GM18858 (cell line): ENCODE data around the gene GABBR2.

Experiments
- ATAC-seq: cut with Tn5 transposase; IDR thresholded peaks from one replicate; pipeline ENCODE4 v1.9.1; 2021; ENCODE audit not compliant: unreplicated experiment

GABBR2 gene

DNA sequence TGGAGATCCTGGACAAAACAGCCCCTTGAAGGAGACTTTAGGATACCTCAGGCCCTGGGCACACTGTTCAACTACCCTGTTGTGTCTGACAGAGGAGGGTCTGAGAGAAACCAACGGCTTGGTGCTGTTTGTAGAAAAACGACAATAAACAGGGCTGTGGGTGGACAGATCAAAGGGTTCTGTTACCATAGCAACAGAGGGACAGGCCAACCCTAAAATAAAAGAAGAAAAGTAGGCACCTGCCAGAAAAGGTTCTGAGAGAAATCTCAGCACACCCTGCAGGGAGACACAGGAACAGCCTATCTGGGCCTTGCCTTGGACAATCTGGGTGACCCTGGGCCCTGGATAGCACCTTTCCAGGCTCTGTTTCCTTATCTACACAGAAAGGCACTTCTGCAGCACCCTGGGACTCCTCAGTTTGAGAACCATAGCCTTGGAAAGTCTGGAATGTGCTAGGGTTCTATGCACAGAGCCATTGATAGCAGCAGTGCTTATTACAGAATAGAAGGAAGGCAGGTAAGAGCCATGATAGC is 348.5 kb downstream of the GABBR2 start:
- no peak for ATAC-seq

DNA sequence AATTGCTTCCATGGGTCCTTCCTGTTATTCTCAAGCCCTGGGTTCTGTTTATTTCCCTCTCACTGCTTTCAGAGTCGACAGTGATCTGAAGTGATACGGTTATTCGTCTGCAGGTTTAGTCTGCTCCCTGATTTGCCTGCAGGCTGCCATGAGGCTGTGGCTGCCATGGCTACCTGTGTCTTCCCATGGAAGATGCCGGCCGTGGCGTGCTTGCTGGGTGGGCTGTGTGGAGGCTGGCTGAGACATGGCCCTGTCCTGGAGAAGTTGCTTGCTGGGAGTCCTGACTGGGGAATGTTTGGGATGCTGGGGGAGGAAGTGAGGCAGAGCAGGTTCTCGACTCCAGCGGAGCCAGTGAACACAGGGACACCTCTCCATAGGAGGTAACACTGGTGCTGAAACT is 349.2 kb downstream of the GABBR2 start:
- ATAC-seq = no peak

DNA sequence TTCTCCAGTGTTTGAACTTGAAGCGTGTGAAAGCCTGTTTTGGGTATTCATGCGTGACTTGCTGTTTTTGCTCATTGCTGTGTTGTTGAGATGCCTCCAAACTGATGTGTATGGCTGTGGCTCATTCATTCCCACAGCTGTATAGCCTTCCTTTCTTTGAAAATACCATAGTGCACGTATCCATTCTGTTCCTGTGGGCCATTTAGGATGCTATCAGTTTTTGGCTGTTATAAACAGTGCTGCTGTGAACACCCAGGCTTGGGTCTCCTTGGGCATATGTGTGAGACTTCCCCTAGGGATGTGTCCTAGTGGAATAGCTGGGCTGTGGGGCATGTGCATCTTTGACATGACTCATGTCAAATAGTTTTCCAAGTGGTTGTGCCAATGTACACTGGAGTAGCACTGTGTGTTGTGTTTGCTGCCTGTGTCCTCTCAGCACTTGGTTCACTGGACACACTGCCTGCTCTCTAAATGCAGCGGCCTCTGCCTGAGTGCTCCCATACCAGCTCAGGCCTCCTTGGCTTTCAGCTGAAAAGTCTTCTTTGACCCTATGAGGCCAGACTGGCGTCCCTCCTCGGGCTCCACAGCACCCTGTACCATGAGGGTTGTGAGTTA is 350.7 kb downstream of the GABBR2 start:
- ATAC-seq = no peak

DNA sequence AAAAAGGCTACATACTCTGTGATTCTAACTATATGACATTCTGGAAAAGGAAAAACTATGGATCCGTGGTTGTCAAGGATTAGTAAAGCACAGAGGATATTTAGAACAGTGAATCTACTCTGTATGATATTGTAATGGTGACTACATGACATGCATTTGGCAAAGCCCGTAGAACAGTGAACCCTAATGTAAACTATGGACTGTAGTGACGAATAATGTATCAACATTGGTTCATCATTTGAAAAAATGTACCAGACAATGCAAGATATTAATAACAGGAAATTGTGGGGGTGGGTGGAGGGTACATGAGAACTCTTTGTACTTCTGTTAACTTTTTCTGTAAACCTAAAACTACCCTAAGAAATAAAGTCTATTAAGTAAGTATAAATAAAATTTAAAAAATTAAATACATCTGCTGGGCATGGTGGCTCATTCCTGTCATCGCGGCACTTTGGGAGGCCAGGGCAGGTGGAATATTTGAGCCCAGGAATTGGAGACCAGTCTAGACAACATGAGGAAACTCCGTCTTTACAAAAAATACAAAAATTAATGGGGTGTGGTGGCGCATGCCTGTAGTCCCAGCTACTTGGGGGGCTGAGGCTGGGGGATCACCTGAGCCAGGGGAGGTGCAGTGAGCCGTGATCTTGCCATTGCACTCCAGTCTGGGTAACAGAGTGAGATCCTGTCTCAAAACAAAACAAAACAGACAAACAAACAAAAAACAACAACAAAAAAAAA is 351.6 kb downstream of the GABBR2 start:
- no peak for ATAC-seq

DNA sequence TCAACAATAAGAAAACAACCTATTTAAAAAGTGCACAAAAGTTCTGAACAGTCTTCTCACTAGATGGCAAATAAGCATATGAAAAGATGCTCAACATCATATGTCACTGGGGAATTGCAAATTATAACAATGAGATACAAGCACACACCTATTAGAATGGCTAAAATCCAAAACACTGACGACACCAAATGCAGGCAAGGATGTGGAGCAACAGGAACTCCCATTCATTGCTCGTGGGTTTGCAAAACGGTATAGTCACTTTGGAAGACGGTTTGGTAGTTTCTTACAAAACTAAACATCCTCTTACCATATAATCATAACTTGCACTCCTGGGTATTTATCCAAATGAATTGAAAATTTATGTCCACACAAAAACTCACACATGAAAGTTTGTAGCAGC is 352.4 kb downstream of the GABBR2 start:
- no peak for ATAC-seq

DNA sequence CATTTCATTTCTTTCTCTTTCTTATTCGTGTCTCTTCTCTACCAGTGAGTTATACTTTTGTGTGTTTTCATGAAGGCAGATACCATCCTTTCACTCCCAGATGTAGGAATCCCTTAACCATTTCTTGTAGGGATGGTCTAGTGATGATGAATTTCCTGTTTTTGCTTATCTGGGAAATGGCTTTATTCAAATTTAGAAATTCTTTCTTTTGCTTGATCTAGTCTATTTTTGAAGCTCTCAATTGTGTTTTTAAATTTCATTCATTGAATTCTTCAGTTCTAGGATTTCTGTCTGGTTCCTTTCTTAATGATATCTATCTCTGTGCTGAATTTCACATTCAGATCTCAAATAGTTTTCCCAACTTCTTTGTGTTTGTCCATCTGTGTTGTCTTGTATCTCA is 357.4 kb downstream of the GABBR2 start:
- no peak for ATAC-seq

DNA sequence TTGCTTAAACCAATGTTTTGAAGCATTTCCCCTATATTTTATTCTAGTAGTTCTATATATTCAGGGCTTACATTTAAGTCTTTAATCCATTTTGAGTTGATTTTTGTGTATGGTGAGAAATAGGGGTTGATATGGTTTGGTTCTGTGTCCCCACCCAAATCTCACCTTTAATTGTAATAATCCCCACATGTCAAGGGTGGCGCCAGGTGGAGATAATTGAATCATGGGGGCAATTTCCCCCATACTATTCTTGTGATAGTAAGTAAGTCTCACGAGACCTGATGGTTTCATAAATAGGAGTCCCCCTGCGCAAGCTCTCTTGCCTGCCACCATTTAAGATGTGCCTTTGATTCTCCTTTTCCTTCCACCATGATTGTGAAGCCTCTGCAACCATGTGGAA is 361.1 kb downstream of the GABBR2 start:
- no peak for ATAC-seq

DNA sequence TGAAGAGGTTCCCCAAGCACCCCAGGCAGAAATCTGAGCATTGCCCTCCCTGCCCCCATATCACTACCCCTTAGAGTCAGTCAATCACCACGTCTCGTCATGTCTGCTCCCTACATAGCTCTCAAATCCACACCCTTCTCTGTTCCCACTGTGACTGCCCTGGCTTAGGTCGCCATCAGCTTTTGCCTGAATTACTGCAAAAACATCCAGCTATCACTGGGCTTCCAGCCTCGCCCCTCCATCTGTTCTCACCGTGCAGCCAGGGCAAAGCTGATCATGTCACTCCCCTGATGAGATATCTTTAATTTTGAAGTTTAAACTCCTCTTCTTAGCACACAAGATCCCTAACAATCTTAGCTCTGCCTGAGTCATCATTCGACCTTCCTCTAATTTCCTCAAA is 363.7 kb downstream of the GABBR2 start:
- ATAC-seq = no peak

DNA sequence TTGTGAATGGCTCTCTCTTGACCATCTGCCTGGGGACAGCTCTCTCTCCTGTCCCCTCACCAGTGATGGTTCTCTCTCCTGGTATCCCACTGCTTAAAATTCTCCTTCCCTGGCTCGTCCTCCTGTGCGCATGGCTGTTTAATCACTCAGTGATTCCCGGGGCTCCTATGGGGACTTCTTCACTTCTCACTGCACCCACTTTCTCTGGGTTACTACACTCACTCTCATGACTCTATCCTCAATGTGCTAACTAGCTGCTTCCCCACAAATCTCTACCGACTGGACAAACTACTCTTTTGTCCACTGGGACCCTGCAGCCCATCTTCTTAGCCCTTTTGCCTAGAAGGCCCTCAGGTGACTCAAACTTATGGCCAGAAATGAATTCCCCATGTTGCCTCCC is 364.2 kb downstream of the GABBR2 start:
- ATAC-seq = no peak

DNA sequence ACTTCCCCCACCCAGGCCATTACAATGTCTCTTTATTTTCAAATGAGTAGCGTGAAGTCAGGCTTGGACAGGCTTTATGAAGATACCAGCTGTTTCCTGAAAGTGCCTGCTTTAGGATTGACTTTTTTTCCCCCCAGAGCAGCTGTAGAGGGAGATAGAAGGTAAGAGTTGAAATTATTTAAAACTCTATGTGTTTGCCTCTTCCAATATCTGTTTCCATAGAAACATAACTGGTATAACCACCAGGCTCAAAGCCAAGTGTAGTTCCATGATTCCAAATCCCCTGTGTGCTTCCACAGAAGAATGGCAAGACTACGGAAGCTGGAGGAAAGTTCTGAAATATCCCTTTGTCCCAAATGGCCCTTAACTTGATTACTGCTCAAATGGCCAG is 365.9 kb downstream of the GABBR2 start:
- no peak for ATAC-seq

DNA sequence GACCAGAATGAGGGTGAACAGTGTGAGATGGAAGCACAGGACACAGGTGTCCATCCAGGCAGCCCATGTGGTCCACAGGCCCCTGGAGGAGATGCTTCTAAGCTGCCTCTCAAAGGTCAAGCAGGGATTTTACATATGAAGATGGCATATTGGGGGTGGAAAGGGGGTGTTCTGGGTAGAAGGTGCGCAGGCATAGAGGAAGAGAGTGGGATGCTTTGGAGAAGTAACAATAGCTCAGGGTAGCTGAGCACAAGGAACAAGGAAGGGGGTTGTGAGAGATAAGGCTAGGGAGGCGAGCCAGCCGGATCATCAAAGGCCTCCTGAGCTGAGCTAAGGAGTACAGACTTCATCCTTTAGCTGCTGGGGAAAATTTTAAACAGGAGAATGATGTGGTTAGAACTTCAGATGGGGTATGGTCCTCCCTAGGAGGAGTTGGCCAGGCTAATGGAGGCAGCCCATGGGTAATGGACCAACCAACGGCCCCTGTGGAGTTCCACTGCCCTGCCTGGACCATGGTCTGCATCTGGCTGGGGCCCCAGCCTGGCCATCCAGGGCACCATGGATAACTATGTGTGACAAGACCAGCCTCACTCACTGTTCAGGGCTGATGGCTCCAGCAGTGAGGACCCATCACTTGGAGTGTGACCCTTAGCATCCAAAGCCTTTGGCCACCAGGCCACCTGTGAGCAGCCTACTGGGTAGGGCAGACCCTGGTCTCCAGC is 366.5 kb downstream of the GABBR2 start:
- ATAC-seq = no peak

DNA sequence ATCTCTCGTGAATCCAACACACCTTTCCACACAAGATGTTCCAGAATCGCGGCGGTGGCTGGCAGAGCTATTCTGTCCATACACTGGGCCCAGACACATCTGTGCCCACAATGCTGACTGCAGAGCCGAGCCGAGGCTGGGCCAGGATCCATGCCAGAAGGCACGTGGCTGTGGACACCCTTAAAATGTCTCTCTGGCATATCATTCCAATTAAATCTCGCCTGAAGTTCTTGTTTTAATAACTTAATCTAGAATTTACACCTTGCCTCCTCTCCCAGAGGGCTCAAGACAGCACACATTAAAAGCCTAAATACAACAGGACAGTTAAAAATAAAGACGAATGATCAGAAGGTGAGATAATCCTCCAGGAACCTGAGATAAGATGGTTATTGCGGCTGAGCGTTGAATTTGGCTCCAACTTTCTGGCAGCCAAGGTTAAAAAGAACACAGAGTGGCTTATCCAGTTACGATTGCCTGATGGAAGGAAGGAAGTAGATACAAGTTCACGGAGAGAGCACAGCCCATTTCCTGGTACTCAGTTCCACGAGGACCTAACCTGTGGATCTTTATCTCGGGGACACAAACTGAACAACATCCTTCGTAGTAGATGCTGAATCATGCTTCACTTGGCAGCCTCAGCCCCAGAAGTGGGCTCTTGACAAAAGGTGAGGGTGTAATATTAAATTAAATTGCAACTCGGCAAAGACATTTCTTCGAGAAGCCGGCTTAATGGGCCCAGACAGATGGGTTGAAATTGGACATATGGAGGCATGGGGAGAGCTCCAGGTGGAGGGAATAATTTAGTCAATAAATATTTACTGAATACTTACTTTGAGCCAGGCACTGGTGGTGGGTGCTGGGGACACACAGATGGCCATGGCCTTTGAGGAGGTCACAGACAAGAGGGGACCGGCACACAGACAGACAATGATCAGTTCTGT is 367.3 kb downstream of the GABBR2 start:
- ATAC-seq = no peak

DNA sequence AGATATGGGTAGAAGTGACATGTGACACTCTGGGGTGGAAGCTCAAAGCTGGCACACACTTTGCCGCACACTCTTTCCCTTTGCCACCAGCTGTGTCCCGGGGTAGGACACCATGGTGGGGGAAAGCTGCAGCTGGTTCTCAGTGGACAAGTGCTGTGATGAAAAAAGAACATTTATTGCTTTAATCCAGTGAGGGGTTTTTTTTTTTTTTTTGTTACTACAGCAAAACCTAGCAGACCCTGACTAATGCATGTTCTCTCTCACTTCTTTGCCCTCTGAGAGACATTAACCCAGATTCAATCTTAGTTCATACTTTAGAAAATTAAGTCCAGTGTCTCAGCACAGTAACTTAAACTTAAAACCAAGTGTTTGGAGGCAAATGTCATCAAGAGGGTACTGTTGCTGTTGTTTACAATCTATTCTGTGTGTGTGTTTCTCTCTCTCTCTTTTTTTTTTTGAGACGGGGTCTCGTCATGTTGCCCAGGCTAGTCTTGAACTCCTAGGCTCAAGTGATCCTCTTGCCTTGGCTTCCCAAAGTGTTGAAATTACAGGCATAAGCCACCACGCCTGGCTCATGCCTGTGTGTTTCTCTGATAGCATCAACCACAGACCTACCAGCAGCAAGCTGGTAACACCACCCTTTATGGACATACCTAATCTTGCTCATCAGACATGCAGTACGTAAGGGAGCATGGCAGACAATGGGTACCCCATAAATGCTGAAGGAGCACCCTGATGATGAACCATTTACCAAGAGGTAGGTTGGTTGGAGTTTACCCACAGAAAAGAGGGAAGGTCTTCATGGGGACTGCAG is 368.5 kb downstream of the GABBR2 start:
- ATAC-seq = no peak

DNA sequence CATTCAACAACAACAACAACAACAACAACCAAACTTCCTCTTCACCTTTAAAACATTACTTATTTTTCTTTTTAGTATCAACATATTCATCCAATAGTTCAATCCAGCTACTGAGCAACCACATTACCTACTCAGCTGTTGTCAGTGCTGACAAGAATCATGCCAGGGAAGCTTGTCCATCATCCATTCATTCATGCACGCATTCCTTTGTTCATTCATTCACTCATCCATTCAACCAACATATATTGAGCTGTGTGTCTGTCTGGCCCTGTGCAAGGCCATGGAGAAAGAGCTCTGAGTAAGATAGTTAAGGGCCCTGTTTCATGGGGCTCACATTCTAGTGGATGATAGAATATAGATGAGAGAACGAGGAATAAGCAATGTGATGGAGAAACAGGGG is 373.1 kb downstream of the GABBR2 start:
- ATAC-seq = no peak

DNA sequence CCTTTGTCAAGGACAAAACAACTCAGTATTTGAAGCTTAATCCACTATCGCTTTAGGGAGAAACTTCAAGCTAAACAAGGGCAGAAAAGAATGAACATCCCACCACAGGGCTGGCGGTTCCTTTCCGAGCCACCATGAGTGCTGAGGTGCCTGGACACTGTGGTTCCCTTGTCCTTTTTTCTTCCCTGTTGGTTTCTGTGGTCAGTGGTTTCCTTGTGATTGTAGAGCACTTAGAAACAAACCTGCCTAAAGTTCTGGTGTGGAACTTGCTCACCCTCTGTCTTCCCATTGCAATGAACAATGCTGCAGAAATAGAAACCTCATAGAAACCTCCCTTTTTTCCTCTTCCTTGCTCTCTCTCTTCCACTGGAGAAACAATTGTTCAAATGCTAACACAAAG is 373.9 kb downstream of the GABBR2 start:
- no peak for ATAC-seq

DNA sequence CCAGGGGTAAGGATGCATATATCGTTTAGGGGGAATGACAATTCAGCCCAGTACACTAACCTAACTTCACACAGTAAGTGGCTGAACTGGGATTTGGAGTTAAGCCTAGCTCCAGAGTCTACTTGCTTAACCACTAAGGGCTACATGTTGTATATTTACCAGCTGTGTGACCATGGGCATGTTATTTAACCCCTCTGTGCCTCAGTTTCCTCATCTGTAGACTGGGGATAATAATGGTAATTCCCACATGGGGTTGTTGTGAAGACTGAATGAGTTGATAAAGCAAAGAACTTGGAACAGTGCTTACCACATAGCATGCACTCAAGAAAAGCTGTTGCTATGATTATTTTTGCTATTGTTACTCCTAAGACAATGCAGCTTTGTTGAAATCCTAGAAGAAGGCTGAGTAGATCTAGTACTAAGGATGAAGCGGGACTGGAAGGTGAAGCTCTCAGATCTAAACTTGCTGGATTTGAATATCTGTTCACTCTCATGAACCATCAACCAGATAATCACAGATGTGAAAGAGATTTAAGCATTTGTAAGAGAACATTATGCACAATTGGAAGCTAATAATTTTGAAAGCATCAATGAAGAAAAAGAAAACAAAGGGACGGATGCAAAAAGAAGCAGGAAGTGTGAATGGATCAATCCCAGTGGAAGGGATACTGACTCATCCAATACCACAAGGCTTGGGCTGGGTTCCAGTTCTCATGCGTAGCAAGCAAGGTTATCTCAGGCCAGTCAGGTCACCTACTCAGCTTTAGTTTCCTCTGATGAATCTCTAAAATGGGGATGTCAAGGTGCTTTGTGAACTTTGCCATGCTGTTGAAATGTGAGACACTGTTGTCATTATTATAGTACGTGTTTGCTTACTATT is 374.8 kb downstream of the GABBR2 start:
- ATAC-seq = no peak

DNA sequence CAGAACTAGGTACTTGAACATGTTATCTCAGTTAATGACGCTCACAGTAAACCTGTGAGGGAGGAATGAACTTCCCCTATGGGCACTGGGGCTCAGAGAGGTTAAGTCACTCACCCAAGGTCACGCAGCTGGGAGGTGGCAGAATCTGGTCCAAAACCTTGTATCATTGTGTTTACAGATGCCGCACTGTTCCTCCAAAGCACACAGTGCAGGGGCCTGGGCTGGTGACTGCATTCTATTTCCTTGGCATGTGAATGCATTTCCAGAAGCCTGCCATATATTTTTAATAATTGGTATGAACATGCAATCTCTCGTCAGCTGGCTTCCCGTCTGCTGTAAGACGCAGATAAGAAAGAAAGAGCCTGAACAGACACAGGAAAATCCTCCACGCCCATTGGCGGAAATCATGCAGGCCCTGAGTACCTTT is 376.3 kb downstream of the GABBR2 start:
- no peak for ATAC-seq

DNA sequence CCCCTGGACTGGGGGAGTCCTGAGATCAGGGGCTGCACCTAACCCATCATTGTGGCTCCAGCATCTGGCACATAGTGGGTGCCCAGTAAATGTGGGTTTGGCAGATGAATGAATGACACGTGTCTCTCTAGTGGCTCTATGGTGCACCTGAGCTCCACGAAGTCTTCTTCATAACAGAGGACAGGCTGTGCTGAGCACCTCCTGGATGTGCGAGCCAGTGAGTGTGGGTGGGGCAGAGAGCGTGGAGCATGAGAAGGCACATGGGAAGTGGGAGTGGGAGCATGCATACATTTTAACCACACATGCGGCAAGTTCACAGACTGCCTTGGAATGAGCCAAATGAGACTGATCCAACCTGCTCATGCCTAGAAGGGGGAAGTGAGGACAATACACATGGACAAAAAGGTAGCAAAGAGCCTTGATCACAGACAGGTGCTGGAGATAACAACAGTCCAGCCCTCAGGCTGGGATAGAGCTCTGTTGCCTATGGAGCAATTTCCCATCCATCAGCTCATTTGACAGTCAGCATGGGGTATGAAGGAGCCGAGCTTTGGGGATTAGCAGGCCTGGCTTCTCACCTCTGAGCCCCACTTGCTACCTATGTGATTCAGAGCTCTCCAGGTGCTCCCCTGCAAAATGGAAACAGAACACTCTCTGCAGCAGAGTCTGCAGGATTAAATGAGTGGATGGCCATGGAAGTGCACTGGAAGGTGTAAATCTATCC is 377.0 kb downstream of the GABBR2 start:
- no peak for ATAC-seq
